Measurements from ENCODE around the gene TEX264.

DNA sequence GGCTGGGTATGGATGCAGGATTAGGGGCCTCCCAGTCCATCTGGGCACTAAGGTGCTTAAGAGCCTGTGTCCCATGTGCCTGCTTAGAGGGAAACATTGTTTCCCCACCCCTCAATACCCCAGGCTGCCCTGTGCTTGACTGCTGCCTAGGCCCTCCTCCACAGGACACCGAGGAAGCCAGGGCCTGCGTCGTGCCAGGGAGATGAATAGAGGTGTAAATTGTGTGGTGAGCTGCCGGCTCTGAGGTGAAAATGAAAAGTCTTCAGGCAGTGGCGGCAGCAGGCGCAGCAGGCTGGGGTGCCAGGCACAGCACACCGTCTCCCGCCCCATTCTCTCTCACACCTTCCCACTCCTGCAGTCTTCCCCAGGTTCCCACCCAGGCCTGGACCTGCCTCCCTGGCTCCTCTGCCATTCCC is 21.9 kb downstream of the TEX264 start:
- TF ChIP-seq, protein P1, sequence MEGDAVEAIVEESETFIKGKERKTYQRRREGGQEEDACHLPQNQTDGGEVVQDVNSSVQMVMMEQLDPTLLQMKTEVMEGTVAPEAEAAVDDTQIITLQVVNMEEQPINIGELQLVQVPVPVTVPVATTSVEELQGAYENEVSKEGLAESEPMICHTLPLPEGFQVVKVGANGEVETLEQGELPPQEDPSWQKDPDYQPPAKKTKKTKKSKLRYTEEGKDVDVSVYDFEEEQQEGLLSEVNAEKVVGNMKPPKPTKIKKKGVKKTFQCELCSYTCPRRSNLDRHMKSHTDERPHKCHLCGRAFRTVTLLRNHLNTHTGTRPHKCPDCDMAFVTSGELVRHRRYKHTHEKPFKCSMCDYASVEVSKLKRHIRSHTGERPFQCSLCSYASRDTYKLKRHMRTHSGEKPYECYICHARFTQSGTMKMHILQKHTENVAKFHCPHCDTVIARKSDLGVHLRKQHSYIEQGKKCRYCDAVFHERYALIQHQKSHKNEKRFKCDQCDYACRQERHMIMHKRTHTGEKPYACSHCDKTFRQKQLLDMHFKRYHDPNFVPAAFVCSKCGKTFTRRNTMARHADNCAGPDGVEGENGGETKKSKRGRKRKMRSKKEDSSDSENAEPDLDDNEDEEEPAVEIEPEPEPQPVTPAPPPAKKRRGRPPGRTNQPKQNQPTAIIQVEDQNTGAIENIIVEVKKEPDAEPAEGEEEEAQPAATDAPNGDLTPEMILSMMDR (IDR thresholded peaks at IDR 0.05): no peak
- TF ChIP-seq POLR2A (IDR thresholded peaks at IDR 0.05): no peak
